Loucy (cell line): ENCODE measurements around the gene KDM7A.

Experiments used
- CTCF ChIP-seq: fragments of 200-600 bp; sonication (generic); conservative IDR thresholded peaks from 2 replicates; pipeline ENCODE4 v1.5.1; 2014; ENCODE audit warnings: mild to moderate bottlenecking, antibody characterized with exemption, low read length
- EZH2phosphoT487 ChIP-seq: fragments of 200-600 bp; IDR thresholded peaks from 2 replicates; pipeline ENCODE4 v1.6.1; 2018; ENCODE audit warnings: antibody characterized with exemption, mild to moderate bottlenecking, moderate library complexity, borderline replicate concordance

GRCh38 chr7:140036224-140036962, 140.4 kb downstream of the KDM7A start:
- no peak for TF ChIP-seq CTCF
- no peak for TF ChIP-seq EZH2phosphoT487
